GM21381 (cell line): ENCODE data around the gene KCNH6.

Source experiments
- ATAC-seq: cut with Tn5 transposase; IDR thresholded peaks from one replicate; pipeline ENCODE4 v1.9.1; 2021; ENCODE audit warnings: mild to moderate bottlenecking, moderate library complexity; ENCODE audit not compliant: unreplicated experiment

Gene KCNH6

DNA sequence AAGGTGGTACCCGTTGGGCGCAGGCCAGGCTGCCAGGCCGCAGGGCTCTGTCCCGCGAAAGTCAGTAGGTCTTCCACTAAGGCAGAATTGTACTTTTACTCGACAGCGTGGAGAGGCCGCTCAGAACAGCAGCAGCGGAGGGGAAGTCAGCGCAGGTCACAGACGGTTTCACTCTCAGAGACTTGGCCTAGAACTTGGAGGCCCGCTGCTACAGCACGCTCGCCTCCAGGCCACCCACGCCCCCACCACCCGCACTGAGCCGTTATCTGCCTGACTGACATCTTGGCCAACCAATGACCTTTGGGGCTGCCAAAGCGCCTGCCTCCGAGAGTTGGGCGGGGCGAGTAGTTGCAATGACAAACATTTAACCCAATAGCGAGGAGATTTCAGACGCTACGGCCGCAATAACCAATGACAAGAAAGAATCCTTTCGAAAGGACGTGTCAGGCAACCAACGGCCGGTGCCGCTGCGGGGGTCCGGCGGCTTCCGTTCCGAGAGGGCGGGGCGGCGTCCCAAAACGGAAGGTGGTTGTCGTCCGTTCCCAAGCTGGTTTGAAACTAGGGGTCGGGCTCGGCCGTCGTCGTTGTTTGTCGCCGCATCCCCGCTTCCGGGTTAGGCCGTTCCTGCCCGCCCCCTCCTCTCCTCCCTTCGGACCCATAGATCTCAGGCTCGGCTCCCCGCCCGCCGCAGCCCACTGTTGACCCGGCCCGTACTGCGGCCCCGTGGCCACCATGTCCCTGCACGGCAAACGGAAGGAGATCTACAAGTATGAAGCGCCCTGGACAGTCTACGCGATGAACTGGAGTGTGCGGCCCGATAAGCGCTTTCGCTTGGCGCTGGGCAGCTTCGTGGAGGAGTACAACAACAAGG, 27.0 kb downstream of the KCNH6 start, which contains the start of gene DCAF7:
DCAF7 (plus strand) TSS at position 532 of the 871 bp plus-strand sequence; CDS start at position 733, 201 bp downstream.
- peak; percentile 94 for ATAC-seq

DNA sequence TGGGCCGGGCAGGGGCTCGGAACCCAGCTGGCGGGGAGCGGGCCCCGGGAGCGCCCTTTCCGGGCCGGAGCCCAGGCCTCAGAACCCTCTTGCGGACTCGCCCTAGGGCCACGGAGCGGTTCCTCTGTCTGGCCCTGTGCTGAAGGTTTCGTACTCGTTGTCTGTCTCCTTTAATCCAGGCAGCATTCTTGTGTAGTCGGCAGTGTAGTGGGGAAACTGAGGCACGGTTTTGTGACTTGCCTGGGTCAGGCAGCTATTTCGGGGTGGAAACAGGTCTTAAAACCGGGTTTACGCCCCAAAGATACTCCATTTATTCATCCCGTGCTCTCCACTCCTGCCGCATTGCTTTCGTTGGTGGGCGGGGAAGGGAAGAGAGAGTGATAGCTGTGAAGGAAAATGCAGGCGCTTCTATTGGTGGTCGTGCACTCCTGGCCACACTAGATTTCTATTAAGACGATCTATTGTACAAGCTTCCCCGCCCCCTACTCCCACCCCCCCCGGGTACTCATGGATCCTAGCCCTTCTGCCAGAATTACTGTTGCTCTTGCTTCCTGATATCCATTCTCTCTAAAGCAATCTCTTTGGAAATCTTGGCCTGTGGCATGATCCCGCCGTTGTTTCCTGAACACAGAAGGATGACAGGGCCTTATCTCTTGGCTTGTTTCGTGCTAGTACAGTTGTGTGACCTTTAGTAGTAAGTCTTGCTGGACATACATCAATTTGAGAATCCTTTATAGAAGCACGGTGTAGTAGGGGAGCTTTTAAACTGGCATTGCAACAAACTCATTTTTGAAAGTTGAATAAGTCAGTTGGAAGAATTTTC, 27.9 kb downstream of the KCNH6 start:
- ATAC-seq: no peak

DNA sequence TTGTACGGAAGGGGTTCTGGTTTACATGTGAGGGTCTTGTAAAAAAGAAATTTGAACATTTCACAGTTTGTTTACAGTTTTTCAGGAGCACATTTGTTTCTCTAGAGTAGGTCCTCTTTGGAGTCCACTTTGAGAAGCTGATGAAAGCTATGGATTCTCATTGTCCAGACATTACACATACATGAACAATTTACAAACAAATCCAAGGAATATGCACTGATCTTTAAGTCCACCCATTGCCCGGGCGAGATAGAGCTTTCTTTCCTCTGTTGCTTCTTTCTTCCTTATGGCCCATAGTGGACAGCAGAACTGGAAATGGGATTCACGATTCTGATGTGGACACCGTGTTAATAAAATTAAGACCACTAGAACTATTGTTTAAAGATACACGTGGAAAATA, 29.1 kb downstream of the KCNH6 start:
- ATAC-seq: no peak

DNA sequence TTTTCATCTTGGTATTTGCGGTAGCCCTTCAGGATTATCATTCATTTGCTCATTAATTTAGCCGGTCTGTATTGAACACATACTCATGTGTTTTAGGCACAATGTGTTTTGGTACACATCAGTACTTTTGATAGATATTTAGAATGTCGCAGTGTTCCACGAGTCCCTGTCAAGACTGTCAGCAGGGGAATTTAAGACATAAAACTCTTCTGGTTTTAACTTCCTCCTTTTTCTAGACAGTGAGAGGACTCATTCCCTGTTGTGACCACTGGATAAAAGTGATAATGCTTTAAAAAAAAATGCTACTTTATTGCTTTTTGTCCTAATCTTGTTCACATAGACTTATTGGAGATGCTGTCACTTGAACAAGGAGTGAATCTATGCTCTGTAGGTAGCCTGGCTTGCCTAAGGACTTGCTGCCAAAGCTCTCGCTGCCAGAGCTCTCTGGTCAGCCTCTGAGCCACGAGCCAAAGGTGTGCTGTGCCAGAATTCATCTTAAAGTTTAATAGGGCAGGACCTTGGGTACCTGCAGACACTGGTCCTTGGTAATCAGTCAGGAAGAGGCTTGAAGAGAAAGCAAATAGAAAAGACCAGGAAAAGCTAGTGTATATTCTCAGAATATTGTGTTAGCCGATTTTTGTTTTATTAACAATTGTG, 32.5 kb downstream of the KCNH6 start:
- no peak for ATAC-seq

DNA sequence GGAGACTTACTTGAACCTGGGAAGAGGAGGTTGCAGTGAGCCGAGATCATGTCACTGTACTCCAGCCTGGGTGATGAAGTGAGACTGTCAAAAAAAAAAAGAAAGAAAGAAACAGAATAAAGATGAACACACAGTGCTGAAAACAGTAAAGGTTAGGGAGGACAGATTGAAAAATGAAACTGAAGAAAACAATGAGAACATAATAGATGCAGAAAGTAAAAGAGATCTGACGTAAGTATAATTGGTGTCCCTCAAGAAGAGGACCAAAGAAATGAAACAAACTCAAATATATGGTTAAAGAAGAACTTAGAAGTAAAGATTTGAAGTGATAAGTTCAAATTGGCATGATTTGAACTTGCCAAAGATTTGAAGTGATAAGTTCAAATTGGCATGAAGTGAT, 34.3 kb downstream of the KCNH6 start:
- ATAC-seq: no peak

DNA sequence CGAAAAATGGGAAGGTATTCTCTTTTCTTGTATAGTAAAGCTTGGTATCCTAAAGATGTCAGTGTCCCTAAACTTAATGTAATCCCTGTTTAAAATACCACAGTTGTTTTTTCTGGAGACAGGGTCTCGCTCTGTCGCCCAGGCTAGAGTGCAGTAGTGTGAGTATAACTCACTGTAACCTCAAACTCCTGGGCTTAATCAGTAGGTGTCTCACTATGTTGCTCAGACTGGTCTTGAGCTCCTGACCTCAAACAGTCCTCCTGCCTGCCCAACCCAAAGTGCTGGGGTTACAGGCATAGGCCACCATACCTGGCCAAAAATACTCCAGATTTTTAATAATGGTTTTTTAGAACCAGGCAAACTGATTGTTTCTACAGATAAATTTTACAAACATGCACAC, 35.3 kb downstream of the KCNH6 start:
- ATAC-seq: no peak

DNA sequence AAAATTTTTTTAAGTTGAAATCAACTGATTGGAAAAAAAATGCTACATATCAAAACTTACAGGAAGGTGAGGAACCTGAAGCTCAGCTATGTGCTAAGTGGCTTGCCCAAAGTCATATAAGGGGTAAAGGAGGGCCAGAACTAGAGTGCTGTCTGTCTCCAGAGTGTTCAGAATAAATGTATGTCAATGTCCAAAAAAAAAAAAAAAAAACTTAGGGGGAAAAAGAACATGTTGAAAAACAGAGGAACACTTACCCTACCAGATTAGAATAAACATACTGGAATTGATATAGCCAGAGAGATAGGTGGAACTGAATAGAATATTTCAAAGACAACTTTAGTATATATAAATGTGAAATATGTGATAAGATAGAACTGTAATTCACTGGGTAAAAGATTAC, 38.7 kb downstream of the KCNH6 start:
- ATAC-seq: no peak

DNA sequence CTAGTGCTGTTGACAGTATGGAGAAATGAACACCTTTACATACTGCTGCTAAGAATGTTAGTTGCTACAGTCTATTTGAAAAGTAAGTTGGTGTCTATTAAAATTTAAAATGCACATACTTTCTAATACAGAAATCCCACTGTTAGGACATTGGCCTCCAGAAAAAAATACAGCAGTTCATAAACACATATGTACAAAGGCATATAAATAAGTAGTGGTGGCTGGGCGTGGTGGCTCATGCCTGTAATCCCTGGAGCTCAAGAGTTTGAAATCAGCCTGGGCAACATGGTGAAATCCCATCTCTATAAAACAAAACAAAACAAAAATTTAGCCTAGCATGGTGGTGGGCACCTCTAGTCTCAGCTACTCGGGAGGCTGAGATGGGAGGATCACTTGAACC, 40.2 kb downstream of the KCNH6 start:
- ATAC-seq: no peak

DNA sequence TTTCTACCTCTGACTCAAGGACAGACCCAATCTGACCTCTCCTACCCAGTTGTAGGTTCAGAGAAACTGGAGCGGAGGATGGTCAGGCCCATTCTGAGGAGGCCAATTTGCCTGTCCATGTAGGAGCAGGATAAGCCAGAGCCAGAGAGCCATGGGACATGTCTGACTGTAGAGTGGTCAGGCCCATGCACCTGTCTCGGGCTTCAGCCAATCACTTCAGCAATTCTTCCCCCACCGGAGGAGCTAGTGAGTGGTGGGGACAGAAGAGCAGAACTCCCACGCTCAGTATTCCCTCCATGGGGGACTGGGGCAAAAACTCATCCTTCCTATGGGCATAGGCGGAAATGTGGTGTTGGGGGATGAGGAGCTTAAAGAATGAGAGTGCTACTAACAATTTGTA, 41.4 kb downstream of the KCNH6 start:
- ATAC-seq: no peak

DNA sequence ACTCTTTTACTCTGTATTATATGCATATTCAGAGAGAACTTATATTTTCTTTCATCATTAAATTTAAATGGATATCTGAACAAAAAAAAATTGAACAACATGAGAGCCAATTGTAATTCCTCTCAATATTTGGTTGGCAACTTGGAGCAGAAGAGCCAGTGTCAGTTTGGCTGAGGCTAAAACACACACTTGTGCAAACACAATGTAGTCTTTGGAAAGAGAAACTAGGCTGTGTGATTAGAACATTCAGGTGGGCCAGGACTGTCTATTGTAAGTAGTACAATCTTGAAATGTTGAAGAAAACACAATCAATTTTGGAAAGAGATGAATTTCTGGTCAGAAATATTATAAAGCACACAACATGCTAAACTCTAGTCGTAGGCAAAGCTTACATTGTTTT, 44.1 kb downstream of the KCNH6 start:
- no peak for ATAC-seq

DNA sequence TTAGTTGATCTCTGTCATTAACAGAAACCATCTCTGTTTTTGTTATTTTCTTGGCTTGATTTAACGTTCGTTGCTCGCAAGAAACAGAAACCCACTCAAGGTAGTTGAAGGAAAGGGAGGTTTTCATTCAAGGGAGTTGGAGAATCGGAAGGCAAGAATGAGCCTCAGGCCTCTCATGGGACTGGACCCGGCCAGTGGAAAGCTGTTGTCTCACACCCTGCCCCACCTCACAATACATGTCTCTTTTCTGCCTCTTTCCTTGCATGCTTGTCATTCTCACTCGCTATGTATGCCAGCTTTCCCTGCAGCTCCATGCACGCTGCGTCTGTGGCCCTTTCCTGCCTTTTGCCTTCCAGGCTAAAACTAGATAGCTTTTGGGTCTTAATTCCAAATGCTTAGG, 45.4 kb downstream of the KCNH6 start:
- no peak for ATAC-seq

DNA sequence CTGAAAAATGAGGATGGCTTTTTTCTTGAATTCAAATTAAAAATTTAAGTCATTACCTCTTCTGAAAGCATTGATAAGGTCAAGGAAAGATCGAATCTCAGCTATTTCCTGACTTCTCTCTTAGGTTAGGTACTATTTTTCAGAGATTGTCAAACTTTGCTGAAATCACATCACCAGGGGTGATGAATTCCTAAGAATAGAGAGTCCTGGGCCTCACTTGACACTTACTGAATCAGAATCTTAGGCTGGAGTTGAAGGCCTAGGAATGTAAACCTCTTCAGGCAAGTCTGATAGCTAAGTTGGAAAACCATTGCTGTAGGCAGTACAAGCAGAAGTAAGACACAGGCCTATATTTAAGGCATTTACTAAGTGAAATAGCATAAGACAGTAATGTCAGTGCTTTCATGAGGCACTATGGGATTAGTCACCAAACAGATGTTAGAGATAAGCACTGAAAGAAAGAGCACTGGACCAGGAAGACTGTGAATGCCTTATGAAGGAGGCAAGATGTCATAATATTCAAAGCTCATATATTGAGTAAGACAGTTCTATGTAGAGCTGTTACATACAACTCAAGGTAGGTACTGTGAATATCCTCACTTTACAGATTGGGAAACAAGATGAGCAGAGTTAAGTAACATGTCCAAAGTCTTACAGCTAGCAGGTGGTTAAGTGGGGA, 48.6 kb downstream of the KCNH6 start:
- ATAC-seq: no peak

DNA sequence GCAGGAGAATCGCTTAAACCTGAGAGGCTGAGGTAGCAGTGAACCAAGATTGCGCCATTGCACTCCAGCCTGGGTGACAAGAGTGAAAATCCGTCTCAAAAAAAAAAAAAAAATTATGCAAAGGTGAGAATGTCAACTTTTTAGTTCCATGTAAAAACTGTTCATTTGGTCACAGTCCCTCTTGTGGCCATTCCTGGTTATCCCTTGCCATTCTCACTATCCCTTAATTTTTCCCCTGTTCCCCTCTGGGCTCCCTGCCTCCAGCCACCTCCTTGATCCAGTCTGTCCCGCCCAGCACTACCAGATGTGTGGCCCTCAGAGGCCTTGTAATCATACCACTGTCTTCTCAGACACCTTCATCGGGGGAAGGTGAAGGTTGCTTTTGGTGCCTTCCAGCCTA, 50.5 kb downstream of the KCNH6 start:
- ATAC-seq: no peak

DNA sequence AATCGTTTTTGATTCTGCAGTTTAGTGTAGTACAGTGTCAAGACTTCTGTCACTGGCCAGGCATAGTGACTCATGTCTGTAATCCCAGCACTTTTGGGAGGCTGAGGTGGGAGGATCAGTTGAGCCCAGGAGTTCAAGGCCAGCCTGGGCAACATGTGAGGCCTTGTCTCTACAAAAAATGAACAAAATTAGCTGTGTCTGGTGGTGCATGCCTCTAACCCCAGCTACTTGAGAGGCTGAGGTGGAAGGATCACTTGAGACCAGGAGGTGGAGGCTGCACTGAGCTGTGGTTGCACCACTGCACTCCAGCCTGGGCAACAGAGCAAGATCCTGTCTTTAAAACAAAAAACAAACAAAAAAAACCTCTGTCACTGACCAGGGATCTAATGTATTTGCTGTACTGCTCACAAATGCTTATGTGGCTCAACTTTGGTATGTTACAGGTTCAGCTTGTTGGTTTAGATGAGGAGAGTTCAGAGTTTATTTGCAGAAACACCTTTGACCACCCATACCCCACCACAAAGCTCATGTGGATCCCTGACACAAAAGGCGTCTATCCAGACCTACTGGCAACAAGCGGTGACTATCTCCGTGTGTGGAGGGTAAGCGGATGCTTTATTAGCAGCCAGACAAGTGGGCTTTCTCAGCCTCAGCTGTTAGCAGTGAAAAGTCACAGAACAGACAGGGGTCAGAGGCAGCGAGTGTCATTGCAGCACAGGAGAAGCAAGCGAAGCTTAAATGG, 55.0 kb downstream of the KCNH6 start:
- no peak for ATAC-seq

DNA sequence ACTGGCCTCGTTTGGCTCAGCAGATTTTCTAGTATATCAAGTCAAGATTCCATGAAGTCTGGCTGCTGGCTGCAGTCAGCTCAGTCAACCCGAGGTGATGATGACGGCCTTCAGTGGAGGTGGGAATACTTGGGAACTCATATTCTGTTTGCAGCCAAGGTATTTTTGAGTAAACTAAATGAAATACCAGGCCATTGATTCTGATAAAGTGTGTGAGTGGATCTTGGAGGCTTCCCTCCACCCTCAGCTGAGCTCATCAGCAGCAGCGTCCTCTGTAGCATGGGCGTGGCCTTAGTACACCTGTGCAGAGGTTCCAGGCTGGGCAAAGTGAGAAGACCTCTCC, 55.6 kb downstream of the KCNH6 start:
- no peak for ATAC-seq

DNA sequence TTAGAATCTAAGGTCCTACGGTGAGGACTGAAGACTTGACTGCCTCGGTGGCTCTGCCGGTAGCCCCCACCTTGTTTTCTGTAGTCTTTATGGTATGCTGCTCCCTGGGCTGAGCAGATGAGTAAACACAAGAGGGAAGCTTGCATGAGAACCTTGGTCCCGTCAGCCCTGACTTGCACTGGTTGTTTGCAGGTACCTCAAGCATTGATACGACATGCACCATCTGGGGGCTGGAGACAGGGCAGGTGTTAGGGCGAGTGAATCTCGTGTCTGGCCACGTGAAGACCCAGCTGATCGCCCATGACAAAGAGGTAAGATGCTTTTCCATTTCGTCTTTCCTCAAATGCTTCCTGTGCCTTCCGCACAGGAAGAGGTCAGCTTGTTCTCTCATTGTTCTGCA, 56.5 kb downstream of the KCNH6 start:
- ATAC-seq: no peak

DNA sequence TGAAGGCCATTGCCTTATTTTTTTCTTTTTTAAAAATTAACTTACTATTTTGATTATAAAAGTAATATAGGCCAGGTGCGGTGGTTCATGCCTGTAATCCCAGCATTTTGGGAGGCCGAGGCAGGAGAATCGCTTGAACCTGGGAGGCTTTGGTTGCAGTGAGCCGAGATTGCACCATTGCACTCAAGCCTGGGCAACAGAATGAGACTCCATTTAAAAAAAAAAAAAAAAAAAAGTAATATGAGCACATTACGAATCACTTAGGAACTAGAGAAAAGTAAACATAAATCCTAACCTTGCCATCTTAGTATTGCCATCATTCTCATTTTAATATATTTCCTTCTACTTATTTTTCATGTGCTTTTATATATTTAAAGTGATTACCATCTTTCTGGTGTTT, 64.6 kb downstream of the KCNH6 start:
- ATAC-seq: no peak

DNA sequence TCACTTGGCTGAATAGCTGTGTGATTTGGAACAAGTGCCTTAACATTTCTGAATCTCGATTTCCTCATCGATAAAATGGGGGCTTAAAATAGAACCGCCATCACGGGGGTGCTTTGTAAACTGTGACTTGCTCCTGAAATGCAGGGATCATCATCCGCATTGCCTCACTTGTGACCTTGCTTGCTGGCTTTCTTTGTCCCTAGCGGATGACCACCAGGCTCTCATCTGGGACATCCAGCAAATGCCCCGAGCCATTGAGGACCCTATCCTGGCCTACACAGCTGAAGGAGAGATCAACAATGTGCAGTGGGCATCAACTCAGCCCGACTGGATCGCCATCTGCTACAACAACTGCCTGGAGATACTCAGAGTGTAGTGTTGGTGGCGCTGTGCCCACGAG, 65.6 kb downstream of the KCNH6 start:
- ATAC-seq: no peak

DNA sequence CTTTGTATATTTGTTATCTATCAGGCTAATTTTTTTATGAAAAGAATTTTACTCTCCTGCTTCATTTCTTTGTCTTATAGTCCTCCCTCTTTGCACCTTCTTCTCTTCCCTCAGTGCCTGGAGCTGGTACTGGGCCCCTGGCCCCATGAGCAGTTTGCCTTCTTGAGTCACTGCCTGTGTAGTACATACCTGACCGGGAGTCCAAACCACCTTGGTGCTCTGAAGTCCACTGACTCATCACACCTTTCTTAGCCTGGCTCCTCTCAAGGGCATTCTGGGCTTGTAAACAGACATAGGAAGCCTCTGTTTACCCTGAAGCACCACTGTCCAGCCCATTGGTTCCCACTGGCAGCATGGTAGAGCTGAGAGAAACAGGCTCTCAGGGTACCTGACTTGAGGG, 66.5 kb downstream of the KCNH6 start:
- no peak for ATAC-seq

DNA sequence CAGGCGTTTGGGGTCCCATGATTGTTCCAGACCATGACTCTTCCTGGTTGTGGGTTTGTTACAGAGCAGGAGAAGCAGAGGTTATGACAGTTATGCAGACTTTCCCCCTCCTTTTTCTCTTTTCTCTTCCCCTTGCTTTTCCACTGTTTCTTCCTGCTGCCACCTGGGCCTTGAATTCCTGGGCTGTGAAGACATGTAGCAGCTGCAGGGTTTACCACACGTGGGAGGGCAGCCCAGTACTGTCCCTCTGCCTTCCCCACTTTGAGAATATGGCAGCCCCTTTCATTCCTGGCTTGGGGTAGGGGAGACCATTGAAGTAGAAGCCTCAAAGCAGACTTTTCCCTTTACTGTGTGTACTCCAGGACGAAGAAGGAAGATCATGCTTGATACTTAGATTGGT, 69.6 kb downstream of the KCNH6 start:
- ATAC-seq: no peak
